WERI-Rb-1 (cell line): ENCODE measurements around the gene NUMB.

Source experiments
- DNase-seq: peaks from one replicate; pipeline ENCODE4 v3.0.0-alpha.2; 2020
- H3K27ac ChIP-seq: fragments of 250-450 bp; sonication (Bioruptor Pico); 2 replicates; pipeline ENCODE4 v1.5.1; 2020; ENCODE audit warnings: mild to moderate bottlenecking, moderate library complexity
- H3K27me3 ChIP-seq: fragments of 250-450 bp; sonication (Bioruptor Pico); 2 replicates; pipeline ENCODE4 v1.5.1; 2021; ENCODE audit warnings: mild to moderate bottlenecking, low read depth, moderate library complexity; ENCODE audit not compliant: insufficient read depth, severe bottlenecking
- H3K36me3 ChIP-seq: fragments of 250-450 bp; sonication (Bioruptor Pico); 2 replicates; pipeline ENCODE4 v1.5.1; 2020; ENCODE audit warnings: mild to moderate bottlenecking, moderate library complexity
- H3K4me3 ChIP-seq: 2 replicates; pipeline ENCODE4 v1.5.1; 2011; ENCODE audit warnings: low read depth, mild to moderate bottlenecking, control low read depth, low read length
- H3K9me3 ChIP-seq: fragments of 250-450 bp; sonication (Bioruptor Pico); 2 replicates; pipeline ENCODE4 v1.5.1; 2021; ENCODE audit warnings: mild to moderate bottlenecking, moderate library complexity; ENCODE audit not compliant: severe bottlenecking
- CTCF ChIP-seq: IDR thresholded peaks from 2 replicates; pipeline ENCODE4 v1.5.1; 2011; ENCODE audit warnings: low read depth, mild to moderate bottlenecking, control low read depth, inconsistent platforms, low read length

NUMB gene

GRCh38 chr14:73438993-73439392 is 19.4 kb downstream of the NUMB start:
- no peaks in the 10 kb centered on the region for H3K27me3 ChIP-seq
- H3K36me3 ChIP-seq: peaks cover 9% of the 10 kb centered on the region
- H3K4me3 ChIP-seq: no peak overlapping the region
- H3K27ac ChIP-seq: no peak overlapping the region
- H3K9me3 ChIP-seq: no peaks in the 10 kb centered on the region
- no peak for DNase-seq
- no peak for TF ChIP-seq CTCF

DNA sequence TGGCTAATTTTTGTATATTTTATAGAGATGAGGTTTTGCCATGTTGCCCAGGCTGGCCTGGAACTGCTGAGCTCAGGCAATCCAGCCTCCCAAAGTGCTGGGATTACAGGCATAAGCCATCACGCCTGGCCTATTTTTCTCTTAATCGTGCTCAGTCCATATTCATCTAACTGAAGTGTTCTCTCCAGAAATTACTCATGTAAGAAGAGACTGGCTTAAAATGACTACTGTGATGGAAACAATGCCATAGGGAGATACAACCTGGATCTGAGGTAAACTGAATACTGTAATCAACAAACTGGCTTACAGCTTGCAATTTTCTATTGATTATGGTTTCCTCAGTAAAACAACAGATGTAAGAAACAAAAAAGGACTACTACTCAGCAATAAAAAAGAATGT is 21.1 kb downstream of the NUMB start:
- Histone ChIP-seq H3K36me3 (peaks cover 7% of the 10 kb centered on the region), H3K4me3 (no peak overlapping the region), H3K27me3 (no peaks in the 10 kb centered on the region), H3K9me3 (no peaks in the 10 kb centered on the region), H3K27ac (no peak overlapping the region)
- TF ChIP-seq CTCF: no peak
- DNase-seq: no peak

GRCh38 chr14:73432124-73432523 is 26.2 kb downstream of the NUMB start:
- Histone ChIP-seq H3K36me3 (peaks cover under 1% of the 10 kb centered on the region), H3K4me3 (no peak overlapping the region), H3K9me3 (no peaks in the 10 kb centered on the region), H3K27me3 (no peaks in the 10 kb centered on the region), H3K27ac (no peak overlapping the region)
- no peak for TF ChIP-seq CTCF
- no peak for DNase-seq

DNA sequence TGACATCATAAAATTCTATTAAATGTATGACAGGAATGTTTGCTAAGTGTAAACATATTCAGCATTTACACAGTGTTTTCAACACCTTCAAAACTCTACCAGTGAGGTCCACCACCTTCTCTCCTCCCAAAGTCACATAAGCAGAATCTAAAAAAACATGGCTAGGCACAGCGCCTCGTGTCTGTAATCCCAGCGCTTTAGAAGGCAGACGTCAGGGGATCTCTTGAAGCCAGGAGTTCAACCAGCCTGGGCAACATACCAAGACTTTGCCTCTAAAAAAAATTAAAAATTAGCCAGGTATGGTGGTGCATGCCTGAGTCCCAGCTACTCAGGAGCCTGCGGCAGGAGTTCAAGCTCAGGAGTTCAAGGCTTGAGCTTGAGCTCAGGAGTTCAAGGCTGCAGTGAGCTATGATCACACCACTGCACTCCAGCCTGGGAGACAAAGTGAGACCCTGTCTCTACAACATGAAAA is 30.0 kb downstream of the NUMB start:
- no peak overlapping the region for H3K4me3 ChIP-seq
- H3K27me3 ChIP-seq: no peaks in the 10 kb centered on the region
- H3K36me3 ChIP-seq: peaks cover 5% of the 10 kb centered on the region
- H3K27ac ChIP-seq: no peak overlapping the region
- no peak for DNase-seq
- no peaks in the 10 kb centered on the region for H3K9me3 ChIP-seq
- no peak for TF ChIP-seq CTCF

DNA sequence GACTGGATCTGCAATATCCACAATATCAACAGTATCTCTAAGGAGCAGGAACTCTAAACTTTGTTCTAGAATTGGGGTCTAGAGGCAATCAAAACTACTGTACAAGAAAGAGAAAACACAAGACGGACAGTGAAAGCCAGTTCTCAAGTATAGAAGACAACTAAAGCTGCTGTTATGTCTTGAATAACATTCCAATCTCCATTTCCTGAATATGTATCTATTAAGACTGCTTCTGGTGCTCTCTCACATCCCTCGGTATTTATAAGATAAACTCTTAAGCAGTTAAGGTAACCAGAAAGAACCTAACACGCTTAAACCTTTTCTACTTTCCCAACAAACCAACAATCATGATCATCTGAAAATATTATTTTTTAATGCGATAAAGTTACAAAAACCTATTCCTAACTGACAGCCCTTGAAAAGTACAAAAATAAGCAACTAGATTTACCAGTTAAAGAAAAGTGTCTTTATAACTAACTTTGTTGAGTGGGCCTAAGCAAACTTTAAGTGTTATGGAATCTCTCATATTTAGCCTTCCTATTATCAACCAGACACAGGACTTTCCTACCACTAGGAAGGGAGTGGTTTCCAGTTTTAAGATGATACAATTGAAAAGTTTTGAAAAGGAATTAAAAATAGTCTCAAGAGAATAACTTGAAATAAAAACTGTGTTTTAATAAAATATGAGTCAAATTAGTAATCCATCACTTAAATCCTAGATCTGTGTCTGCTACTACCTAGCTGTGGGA is 30.7 kb downstream of the NUMB start:
- Histone ChIP-seq H3K9me3 (no peaks in the 10 kb centered on the region), H3K36me3 (peaks cover 5% of the 10 kb centered on the region), H3K27me3 (no peaks in the 10 kb centered on the region), H3K4me3 (no peak overlapping the region), H3K27ac (no peak overlapping the region)
- no peak for TF ChIP-seq CTCF
- DNase-seq: no peak

- Histone ChIP-seq H3K4me3 (no peak overlapping the region), H3K27ac (no peak overlapping the region), H3K27me3 (no peaks in the 10 kb centered on the region), H3K36me3 (peaks cover 5% of the 10 kb centered on the region), H3K9me3 (no peaks in the 10 kb centered on the region)
- TF ChIP-seq CTCF: no peak
- no peak for DNase-seq
Observed at GRCh38 chr14:73426877-73427276, 31.5 kb downstream of the NUMB start.
